GM12875 (cell line): Measurements from ENCODE around the gene S1PR3.

Source experiments
- H3K4me3 ChIP-seq: one replicate; pipeline ENCODE4 v1.5.1; 2011; ENCODE audit warnings: low read depth, low read length, control low read depth
- CTCF ChIP-seq: IDR thresholded peaks from 2 replicates; pipeline ENCODE4 v1.5.1; 2011; ENCODE audit warnings: low read depth, mild to moderate bottlenecking, control low read depth, inconsistent platforms, low read length, moderate library complexity, borderline replicate concordance; ENCODE audit not compliant: insufficient read depth

S1PR3 gene

GRCh38 chr9:89037346-89037745 is 46.1 kb downstream of the S1PR3 start:
- no peak overlapping the region for H3K4me3 ChIP-seq
- no peak for TF ChIP-seq CTCF

- no peak overlapping the region for H3K4me3 ChIP-seq
- TF ChIP-seq CTCF: no peak
These were observed 46.6 kb downstream of the S1PR3 start for GRCh38 chr9:89037891-89038290.

GRCh38 chr9:89038382-89039103 is 47.3 kb downstream of the S1PR3 start:
- no peak for TF ChIP-seq CTCF
- no peak overlapping the region for H3K4me3 ChIP-seq

GRCh38 chr9:89039104-89039465 is 47.8 kb downstream of the S1PR3 start:
- TF ChIP-seq CTCF: no peak
- no peak overlapping the region for H3K4me3 ChIP-seq

GRCh38 chr9:89039664-89040063 is 48.4 kb downstream of the S1PR3 start:
- TF ChIP-seq CTCF: no peak
- H3K4me3 ChIP-seq: no peak overlapping the region

GRCh38 chr9:89042984-89043383 is 51.7 kb downstream of the S1PR3 start:
- H3K4me3 ChIP-seq: no peak overlapping the region
- TF ChIP-seq CTCF: no peak

GRCh38 chr9:89044104-89044503 is 52.8 kb downstream of the S1PR3 start:
- H3K4me3 ChIP-seq: no peak overlapping the region
- no peak for TF ChIP-seq CTCF
